HG03520 (cell line): ENCODE data around the gene DOC2B.
"Not testable (repeated sequence)": the region's sequence is repeated elsewhere in the genome, so short reads cannot be mapped to it uniquely, and the experiment has no call there.

Source experiments
- ATAC-seq: cut with Tn5 transposase; IDR thresholded peaks from one replicate; pipeline ENCODE4 v1.9.1; 2021; ENCODE audit warnings: mild to moderate bottlenecking, moderate library complexity; ENCODE audit not compliant: unreplicated experiment

DOC2B gene

DNA sequence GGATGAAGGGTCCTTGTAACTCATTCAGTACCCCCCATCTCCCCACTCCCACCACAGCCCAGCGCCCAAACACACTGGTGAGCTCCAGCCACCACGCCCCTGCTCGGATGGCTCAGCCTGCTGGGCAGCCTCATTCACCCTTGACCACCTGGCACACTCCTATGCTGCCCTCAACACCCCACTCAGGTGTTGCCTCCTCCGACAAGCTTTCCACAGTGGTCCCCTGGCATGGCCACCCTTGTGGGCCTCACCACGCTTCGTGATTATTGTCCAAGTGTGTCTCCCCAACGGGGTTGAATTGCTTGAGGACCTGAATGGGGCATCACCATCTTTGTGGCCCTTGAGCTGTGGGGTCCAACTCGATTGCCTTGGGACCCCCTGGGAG lies 12.0 kb upstream of the DOC2B start:
- no peak for ATAC-seq

DNA sequence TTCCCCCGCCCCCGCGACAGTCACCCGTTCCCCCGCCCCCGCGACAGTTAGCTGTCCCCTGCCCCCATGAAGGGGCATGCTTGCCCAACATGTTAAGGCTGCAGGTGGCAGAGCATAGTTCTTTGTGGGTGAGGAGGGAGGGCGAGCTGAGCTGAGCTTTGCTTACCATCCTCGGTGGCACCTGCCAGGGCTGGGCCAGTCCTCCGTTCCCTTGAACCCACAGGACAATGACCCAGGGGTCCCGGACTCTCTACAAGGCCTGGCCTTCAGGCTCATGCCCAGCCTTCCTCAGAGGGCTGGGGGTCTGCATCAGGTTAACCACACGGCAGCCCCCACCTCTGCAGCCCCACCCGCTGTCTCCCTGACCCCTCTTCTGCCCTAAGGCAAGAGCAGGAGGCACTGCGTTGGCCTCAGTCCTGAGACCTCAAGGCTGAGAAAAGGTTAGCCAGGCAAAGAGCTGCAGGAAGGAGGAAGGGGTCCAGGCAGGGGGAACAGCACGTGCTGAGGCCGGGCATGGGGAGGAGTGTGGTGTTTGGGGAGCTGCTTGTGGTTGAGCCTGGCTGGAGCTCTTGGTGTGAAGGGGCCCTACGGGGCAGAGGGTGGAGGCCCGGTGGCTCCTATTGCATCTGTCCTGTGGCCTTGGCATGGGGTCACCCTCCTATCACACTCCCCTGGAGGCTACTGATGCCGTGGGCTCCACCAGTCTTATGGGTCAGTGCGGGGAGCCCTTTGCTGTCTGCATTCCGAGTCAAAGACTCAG lies 11.4 kb upstream of the DOC2B start:
- ATAC-seq, result no peak

DNA sequence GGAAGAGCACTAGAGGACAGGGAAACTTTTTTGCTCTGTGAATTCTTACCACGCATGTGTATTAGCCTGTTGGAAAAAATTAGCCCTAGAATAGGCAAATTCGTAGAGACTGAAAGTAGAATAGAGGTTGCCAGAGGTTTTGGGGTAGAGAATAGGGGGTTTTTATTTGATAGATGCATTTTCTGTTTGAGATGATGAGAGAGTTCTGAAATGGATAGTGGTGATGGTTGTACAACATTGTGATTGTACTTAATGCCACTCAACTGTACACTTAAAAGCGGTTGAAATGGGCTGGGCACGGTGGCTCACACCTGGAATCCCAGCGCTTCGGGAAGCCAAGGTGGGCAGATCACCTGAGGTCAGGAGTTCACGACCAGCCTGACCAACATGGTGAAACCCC lies 8.0 kb upstream of the DOC2B start:
- no peak for ATAC-seq

- ATAC-seq, result no peak
Observed at GRCh38 chr17:187130-187529, 5.7 kb upstream of the DOC2B start.

DNA sequence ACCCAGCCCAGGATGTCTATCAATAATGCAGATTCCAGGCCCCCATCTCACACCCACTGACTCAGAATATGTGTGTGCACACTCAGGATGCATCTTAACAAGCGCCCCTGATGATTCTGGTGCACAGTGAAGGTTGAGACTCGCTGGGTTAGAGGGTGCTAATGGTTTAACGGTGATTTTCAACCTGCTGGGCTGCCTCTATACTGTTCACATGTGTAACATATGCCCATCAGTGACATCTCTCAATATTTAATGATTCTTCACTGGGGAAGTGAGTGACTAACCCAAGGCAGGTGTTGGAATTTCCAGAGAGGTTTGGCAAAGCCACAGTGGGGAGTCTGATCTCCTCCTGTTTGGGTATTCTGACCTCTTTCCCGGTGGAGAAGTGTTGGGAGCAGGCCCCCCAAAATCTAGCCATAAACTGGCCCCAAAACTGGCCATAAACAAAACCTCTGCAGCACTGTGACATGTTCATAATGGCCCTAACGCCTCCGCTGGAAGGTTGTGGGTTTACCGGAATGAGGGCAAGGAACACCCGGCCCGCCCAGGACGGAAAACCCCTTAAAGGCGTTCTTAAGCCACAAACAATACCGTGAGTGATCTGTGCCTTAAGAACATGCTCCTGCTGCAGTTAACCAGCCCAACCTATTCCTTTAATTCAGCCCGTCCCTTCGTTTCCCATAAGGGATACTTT lies 4.1 kb upstream of the DOC2B start:
- ATAC-seq, result no peak

- no peak for ATAC-seq
Observed at GRCh38 chr17:183021-183420, 1.6 kb upstream of the DOC2B start.

- ATAC-seq, result no peak
Observed at GRCh38 chr17:182050-182751, 751 bp upstream of the DOC2B start.

DNA sequence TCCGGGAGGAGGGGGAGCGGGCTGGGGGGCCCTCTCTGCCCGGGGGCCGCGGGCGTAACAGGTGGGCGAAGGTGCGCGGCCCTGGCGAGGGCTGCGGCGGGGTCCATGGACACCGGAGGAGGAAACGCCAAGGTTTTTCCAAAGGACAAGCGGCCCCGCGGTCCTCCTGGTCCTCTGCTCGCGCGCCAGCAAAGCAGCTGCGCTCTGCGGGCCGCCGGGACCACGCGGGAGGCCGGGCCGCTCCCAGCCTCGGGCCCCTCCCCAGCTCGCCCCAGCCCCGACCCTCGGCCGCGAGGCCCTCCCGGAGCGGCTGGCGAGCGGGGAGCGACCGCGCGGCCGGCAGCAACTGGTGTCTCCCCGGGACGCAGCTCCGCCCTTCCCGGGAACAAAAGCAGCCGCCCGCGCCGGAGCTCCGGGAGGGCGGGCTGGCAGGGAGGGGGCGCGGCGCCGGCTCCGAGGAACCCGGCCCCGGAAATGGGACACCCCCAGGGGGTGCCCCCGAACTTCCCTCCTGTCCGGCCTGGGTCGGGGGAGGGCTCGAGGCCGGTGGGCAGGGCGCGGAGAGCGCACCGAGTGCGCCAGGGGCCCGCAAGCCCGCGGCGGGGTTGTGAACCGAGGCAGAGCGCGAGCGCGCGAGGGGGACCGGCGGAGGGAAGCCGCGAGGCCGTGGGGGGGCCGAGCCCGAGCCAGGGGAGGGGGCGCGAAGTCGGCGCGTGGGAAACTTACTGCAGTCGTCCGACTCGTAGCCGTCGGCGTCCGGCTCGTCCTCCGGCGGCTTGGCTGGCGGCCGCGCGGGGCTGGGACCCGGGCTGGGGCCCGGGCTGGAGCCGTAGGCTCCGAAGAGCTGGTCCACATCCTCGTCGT lies 837 bp downstream of the DOC2B start:
- no peak for ATAC-seq

DNA sequence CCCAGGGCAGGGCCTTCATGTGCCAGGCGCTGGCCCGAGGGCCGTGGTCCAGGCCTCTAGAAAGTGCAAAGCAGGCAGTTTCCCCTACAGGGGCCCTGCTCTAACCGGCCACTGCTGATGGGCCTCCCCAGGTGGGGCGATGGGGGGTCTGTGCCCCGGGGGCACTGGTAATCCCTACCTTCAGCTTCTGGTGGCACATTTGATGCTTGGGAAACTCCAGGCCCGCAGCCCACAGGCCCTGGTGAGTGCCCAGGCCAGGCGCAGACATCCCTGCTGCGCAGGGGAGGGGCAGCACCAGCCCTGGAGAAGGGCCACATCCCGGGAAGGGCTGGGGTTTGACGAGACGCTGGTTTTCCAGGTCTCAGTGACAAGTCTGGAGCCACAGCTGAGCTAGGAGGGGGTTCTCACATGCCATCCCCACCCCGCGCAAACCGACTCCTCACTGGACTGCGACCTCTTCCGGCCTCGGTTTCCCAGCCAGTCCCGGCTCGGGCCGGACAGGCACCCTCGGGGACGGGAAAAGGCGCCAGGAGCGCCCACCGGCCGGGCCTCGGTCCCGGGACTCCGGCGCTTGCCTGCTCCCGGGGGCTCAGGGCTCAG lies 1.6 kb downstream of the DOC2B start:
- ATAC-seq, result no peak

DNA sequence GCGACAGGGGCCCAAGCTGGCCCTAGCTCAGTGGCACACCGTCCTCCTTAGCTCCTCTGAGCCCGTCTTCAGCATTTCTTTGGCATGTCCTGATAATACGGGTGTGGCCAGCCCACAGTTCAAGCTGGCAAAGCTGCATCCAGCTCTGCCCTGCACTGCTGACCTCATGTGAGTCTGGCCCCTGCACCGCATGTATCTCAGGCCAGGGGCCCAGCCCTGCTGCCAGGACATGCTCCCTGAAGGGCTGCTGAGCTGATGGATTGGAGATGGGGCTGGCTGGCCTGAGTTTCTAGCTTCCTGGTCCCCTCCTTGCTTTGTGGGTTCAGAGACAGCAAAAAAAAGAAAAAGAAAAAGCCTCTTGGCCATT lies 2.4 kb downstream of the DOC2B start:
- ATAC-seq, result no peak

GRCh38 chr17:178292-179065 lies 3.0 kb downstream of the DOC2B start:
- ATAC-seq, result no peak

GRCh38 chr17:177762-178161 lies 3.7 kb downstream of the DOC2B start:
- ATAC-seq, result no peak

- ATAC-seq, result no peak
Observed at GRCh38 chr17:177155-177554, 4.3 kb downstream of the DOC2B start.

DNA sequence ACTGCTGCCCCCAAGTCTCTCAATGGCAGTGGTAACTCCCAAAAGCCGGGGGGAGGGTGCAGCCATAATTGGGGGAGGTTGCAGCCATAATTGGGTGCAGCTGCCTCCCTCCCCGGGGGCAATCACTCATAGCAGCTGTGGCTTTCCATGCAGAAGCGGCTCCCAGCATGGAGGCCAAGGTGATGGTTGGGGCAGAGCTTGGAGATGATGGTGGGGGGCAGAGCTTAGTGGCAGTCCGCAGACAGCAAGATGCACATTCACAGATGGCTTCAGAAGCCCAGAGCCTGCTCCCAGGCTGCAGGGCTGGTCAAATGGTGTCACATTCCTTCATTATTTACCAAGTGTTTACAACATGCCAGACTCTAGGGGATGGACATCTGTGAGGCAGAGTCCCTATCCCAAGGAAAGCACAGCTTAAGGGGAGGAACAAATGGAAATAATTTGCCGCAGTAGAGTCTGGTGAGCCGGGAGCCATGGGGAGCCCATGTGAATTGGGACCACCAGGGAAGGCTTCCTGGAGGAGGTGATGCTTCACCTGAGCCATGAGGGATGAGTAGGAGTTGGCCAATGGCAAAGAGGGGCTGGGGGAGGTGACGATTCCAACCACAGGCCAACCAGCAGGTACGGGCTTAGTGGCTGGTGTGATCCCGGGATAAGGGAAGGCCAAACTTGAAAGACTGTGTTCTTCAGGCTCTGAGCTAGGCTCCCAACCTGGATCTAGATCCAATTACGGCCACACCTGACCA lies 8.1 kb downstream of the DOC2B start:
- no peak for ATAC-seq

DNA sequence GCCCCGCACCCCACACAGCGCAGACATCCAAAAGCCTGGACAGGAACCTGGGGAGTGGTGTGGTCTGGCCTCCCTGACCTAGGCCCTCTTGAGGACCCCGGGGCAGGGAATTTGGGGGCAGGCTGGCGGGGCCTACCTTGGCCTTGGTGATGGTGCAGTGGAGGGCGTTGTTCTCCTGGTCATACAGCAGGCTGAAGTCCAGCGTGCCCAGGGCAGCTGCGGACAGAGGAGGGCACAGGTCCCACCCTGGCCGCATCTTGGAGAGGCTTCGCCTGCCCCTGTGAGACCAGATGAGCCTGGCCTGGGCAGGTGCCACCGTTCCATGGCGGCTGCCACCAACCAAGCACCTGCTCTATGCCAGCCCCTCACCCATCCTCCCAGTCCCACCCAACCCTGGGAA lies 9.0 kb downstream of the DOC2B start:
- ATAC-seq, result no peak

DNA sequence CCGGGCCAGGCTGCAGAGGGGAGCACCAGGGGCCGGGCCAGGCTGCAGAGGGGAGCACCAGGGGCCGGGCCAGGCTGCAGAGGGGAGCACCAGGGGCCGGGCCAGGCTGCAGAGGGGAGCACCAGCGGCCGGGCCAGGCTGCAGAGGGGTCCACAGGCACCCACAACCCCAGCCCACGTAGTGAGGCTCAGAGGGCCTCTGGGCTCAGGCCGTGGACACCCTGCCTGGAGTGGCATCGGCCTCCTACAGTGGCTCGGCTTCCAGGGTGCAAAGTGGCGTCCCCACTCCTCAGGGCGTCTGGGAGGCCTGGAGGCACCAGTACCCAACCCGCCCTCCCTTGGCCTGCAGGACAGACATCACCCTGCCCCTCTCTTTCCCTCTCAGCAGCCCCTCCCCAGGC lies 9.6 kb downstream of the DOC2B start:
- no peak for ATAC-seq

- ATAC-seq, result no peak
Observed at GRCh38 chr17:170130-170670, 11.2 kb downstream of the DOC2B start.

- ATAC-seq, result not testable (repeated sequence)
Observed at GRCh38 chr17:168614-169013, 12.8 kb downstream of the DOC2B start.

DNA sequence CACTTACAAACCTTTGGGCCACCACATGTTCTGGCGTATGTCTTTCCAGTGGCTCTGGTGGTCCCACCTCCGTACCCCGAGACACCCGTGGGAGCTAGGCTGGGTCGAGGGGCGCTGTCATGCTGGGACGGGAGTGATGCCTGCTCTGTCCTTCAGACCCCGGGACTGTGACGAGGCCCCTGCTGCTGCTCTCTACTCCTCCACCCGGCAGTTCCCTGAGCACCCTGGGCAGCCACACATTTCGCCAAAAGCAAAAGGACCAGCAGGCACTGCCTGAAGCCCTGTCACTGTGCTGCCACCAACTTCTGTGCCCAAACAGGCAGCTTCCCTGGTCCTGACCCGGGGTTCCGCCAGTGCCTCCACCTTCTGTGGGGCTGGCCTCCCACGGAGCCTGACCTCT lies 15.5 kb downstream of the DOC2B start:
- no peak for ATAC-seq
